ENCODE measurements around the gene ALDH1A3.

Gene ALDH1A3

GRCh38 chr15:100926971-100927756 lies 47.5 kb downstream of the ALDH1A3 start:
- DNase-seq = no peak

- DNase-seq = no peak
These were observed 49.1 kb downstream of the ALDH1A3 start for GRCh38 chr15:100928632-100929280.

DNA sequence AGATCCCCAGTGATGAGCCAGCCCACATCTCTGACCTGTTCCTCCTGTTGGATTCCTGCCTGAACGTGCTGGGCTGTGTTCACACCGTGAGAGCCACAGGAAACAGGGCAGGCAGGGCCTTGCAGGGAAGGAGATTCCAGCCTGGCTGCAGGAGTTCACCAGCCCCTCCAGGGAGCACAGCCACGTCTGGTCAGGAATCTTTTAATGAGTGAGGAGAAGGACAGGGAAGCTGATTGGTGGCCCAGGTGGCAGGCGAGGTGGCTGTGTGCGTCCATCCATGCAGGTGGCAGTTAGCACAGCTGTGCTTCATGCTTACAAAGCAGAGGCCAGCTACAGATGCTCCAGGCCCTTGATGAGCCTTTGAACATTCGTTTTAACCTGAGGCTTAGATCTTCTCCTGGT lies 50.0 kb downstream of the ALDH1A3 start:
- DNase-seq = no peak

GRCh38 chr15:100930306-100930848 lies 50.7 kb downstream of the ALDH1A3 start:
- no peak for DNase-seq

DNA sequence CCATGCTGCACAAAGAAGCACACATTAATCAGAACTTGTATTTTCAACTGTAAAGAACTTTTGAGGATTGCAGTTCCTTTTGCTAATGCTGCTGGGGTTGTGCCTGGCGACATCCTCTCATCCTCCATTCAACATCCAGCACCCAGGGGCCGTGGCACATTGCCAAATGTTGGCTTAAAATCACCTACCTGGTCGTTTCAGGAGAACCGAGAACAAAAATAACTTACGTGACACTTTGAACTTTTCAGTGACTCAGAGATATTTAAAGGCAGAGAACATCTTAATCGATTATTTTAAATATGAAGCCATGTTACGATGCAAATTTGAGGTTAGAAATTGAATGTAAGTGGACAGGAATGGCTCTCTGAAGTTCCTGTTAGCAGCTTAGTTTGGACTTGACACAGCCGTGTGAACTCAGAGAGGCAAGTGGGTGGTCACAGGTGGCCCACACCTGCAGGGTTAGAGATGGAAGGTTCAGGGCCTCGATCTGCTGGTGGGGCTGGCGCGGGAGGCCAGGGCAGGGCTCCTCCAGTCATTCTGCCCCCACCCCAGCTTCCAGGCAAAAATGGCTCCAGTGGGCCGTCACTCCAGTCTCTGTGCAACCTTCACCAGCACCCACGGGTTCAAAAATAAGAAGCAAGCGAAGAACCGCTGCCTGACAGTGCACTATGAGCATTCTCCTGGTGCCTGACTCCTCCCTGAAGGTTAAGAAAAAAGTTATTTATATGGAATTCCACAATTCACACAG lies 51.7 kb downstream of the ALDH1A3 start:
- no peak for DNase-seq

GRCh38 chr15:100932676-100933348 lies 53.2 kb downstream of the ALDH1A3 start:
- no peak for DNase-seq

GRCh38 chr15:100934166-100934565 lies 54.5 kb downstream of the ALDH1A3 start:
- no peak for DNase-seq

DNA sequence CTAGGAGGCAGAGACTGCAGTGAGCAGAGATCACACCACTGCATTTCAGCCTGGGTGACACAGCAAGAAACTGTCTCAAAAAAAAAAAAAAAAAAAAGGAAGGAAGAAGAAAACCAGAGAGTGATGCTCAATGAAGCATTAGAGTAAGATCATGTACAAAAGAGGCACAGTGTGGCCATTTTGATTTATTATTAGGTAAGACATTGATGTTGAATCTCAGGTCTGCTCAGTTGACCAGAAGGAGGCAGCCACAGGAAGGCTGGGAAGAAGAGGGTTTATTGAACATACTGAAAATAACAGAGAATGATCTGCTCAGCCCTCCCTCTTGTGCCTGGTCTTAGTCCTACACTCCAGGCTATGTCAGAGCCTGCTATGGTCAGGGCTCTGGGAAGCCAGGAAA lies 55.1 kb downstream of the ALDH1A3 start:
- no peak for DNase-seq

DNA sequence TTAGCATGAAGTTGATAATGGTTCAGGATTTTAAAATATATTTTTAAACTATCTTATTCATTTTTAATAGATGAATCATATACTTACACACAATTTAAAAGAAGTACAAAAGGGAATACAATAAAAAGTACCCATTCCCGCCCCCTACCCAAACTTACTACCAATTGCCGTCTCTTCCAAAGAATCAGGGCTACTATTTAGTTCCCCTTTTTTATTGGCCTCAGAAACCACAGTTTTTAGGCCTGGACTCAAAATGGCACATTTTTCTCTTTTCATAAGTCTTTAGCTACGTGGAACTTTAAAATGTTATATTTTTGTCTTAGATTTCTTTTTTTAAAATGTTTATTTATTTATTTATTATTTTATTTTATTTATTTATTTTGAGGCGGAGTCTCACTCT lies 57.5 kb downstream of the ALDH1A3 start:
- DNase-seq = no peak

- DNase-seq = no peak
These were observed 60.2 kb downstream of the ALDH1A3 start for GRCh38 chr15:100939791-100940190.

DNA sequence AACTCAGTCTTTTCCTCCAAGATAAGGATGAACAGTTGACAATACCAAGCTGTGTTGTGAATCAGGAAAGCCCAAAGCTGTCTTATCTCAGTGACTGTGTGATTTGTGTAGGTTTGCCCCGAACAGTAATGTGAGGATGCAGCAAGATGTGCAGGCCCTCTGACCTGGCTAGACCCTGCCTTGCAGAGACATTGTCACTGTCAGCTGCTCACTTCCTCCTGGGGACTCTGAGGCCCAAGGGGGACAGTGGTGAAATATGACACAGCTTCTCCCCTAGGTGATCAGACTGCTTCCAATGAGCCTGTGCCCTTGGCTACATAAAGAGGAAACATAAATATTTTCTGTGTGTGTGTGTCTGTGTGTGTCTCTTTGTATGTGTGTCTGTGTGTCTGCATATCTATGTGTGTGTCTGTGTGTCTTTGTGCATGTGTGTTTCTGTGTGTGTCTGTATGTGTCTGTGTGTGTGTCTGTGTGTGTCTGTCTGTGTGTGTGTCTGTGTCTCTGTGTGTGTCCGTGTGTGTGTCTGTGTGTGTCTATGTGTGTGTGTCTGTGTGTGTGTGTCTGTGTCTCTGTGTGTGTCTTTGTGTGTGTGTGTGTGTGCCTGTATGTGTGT lies 61.2 kb downstream of the ALDH1A3 start:
- DNase-seq = no peak

DNA sequence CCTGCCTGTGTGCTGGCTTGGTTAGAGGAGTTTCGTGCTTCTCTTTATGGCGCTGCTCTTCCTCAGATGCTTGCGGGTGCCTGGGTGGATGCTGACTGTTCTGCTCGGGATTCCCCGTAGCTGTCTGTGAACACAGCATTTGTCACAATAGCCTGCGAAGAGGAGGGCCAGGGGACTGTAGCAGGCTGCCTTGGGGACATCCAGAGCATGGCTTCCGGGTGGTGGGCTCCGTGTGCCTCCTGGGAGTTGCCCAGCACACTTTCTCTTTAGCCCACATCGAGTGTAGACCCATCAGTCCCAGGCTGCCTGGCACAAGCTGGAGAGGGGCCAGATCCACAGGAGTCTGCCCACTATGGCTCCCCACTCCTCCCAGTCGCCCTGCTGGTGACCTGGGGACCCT lies 61.9 kb downstream of the ALDH1A3 start:
- no peak for DNase-seq

DNA sequence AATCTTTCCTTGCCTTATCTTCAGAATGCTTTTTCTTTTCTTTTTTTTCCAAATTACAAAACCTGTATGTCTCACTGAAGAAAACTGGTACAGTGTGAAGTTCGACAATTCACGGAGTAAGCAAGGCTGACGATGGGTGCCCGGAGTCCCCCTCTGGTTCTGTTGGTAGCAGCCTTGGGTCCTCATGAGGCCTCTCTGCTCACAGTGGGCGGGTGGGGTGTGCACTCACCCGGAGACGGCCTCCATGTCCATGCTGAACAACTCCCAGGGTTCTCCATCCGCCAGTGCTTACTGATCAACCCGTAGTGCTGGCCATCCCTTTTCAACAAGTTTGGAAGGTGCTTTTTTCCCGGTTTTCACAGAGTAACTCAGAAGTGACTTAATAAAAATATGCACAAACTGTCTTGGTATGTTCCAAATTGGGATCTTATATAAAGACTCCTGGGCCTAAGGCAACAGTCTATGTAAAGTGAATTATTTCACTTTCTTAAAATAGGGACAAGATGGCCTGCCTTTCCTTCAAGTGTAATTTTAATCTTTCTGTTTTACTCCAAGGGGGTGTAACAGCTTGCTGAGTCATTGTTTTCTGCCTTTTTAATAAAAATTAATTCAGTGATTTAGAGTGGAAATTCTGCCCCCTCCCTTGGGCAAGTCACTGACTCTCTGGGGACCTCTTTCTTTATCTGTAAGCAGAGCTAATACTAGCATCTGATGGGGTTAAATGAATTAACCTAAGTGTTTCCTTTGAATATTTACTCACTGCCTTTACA lies 63.2 kb downstream of the ALDH1A3 start:
- DNase-seq = no peak

GRCh38 chr15:100944244-100944895 lies 64.7 kb downstream of the ALDH1A3 start:
- DNase-seq = no peak

DNA sequence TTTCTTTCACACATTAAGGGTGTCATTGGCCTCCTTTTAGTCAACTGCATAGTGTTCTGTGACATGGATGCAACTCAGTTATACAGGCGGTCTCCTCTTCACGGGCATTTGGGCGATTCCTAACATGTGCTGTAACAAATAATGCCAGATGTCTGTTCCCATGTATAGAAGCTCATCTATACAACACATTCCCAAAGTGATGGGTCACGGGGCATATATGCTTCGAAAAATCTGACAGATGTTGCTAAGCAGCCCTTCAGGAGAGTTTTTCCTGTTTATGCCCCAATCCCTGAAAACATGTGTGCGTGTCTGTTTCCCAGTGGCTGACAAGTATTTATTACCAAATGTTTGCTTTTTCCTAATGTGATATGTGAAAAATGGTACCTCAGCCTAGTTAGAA lies 65.4 kb downstream of the ALDH1A3 start:
- DNase-seq = no peak

- DNase-seq = no peak
These were observed 68.3 kb downstream of the ALDH1A3 start for GRCh38 chr15:100947760-100948429.

DNA sequence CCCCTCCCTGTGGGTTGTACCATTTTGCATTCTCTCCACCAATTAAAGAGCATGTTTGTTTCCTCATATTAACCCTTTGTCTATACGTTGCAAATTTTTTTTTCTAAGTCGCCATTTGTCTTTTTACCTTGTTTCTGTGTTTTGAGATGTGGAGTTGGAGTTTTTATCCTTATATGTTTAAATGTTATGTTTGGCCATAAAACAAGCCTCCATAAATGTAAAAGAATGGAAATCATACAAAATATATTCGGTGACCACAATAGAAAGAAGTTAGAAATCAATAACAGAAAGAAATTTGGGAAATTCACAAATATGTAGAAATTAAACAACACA lies 68.8 kb downstream of the ALDH1A3 start:
- no peak for DNase-seq

GRCh38 chr15:100949691-100950090 lies 70.1 kb downstream of the ALDH1A3 start:
- no peak for DNase-seq

- no peak for DNase-seq
These were observed 72.3 kb downstream of the ALDH1A3 start for GRCh38 chr15:100951965-100952364.

DNA sequence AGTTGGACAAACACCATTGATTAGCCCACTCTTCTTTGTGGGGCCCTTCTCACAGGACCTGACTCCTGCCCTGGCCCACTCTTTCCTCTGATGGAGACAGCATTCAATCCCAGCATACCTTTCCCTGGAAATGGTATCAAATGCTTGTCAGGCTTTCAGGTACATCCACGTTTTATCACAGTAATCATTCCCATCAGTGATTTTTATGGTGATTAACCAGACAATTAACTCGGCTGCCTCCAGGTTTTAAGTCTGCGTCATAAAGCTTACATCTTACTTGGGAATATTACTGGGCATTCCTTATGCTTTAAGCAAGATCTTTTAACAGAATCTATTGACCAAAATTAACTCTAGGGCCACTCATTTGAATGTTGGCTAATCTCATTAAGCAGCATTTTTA lies 72.9 kb downstream of the ALDH1A3 start:
- no peak for DNase-seq
